PC-3 (cell line): ENCODE data around the gene EFR3B. TPM values are rescaled to one million over a fixed set of nuclear protein-coding genes. Genes with fewer than 3 reads are reported as not detected.

Experiments used
- ATAC-seq: fragments of 200-7000 bp; cut with Tn5 transposase; 2 replicates; pipeline ENCODE4 v1.9.1; 2020; ENCODE audit warnings: mild to moderate bottlenecking, moderate library complexity
- BruUV-seq: library from RNA; stranded (reverse); fragments of 400-500 nt; replicated peaks from 2 replicates; lab custom pipeline; 2021; lab: Mats Ljungman, UMichigan
- CTCF ChIA-PET: fragments of 300-600 bp; sonication (Branson Sonifier 250); formaldehyde crosslinking; loops from one replicate; lab custom pipeline; 2022; ENCODE audit warnings: antibody characterized with exemption; lab: Charles Lee
- POLR2A ChIA-PET: fragments of 300-600 bp; sonication (Branson Sonifier 250); formaldehyde crosslinking; loops from one replicate; lab custom pipeline; 2022; ENCODE audit warnings: antibody characterized with exemption; ENCODE audit not compliant: unreplicated experiment; lab: Charles Lee
- DNase-seq: peaks from one replicate; pipeline ENCODE4 v3.0.0-alpha.2; 2015
- H2AFZ ChIP-seq: fragments of 300-600 bp; sonication (generic); 2 replicates; pipeline ENCODE4 v1.6.0; 2016; ENCODE audit warnings: antibody characterized with exemption, low read length
- H3F3A ChIP-seq: fragments of 300-600 bp; sonication (generic); one replicate; pipeline ENCODE4 v1.6.0; 2017; ENCODE audit warnings: antibody characterized with exemption, low read length, control low read depth, mild to moderate bottlenecking; ENCODE audit not compliant: unreplicated experiment
- H3K27ac ChIP-seq: fragments of 300-600 bp; sonication (generic); 2 replicates; pipeline ENCODE4 v1.5.1; 2016; ENCODE audit warnings: mild to moderate bottlenecking, low read length
- H3K27me3 ChIP-seq: fragments of 300-600 bp; sonication (generic); 2 replicates; pipeline ENCODE4 v1.6.1; 2016; ENCODE audit warnings: low read length, mixed read lengths
- H3K36me3 ChIP-seq: fragments of 300-600 bp; sonication (generic); 2 replicates; pipeline ENCODE4 v1.6.1; 2016; ENCODE audit warnings: low read depth, mixed run types, low read length, mixed read lengths
- H3K4me1 ChIP-seq: fragments of 300-600 bp; sonication (generic); 2 replicates; pipeline ENCODE4 v1.5.1; 2016; ENCODE audit warnings: low read length; ENCODE audit not compliant: insufficient read depth
- H3K4me2 ChIP-seq: fragments of 300-600 bp; sonication (generic); 2 replicates; pipeline ENCODE4 v1.6.0; 2016; ENCODE audit warnings: low read length
- H3K4me3 ChIP-seq: fragments of 300-600 bp; sonication (generic); 2 replicates; pipeline ENCODE4 v1.5.1; 2016; ENCODE audit warnings: mild to moderate bottlenecking, low read length, mixed read lengths
- H3K79me2 ChIP-seq: fragments of 300-600 bp; sonication (generic); 2 replicates; pipeline ENCODE4 v1.6.1; 2017; ENCODE audit warnings: low read length, mixed read lengths
- H3K9ac ChIP-seq: fragments of 300-600 bp; sonication (generic); 2 replicates; pipeline ENCODE4 v1.6.0; 2016; ENCODE audit warnings: mild to moderate bottlenecking, low read length
- H3K9me2 ChIP-seq: fragments of 300-600 bp; sonication (generic); replicated peaks from 2 replicates; pipeline ENCODE4 v1.6.1; 2016; ENCODE audit warnings: mixed run types, low read length, mixed read lengths
- H3K9me3 ChIP-seq: fragments of 300-600 bp; sonication (generic); 2 replicates; pipeline ENCODE4 v1.6.1; 2016; ENCODE audit warnings: low read length, mixed read lengths
- H4K20me1 ChIP-seq: fragments of 300-600 bp; sonication (generic); 2 replicates; pipeline ENCODE4 v1.6.1; 2016; ENCODE audit warnings: low read length, mixed read lengths
- EZH2 ChIP-seq: fragments of 300-600 bp; sonication (generic); IDR thresholded peaks from one replicate; pipeline ENCODE4 v1.6.1; 2017; ENCODE audit warnings: antibody characterized with exemption, mild to moderate bottlenecking, low read length; ENCODE audit not compliant: unreplicated experiment
- EZH2phosphoT487 ChIP-seq: fragments of 300-600 bp; sonication (generic); IDR thresholded peaks from 2 replicates; pipeline ENCODE4 v1.6.1; 2018; ENCODE audit warnings: mild to moderate bottlenecking, antibody characterized with exemption, low read length, borderline replicate concordance
- intact Hi-C: fragments of 100-400 bp; cut with micrococcal nuclease; formaldehyde crosslinking; loops from 2 replicates; pipeline ENCODE4 v1.9.0; 2023
- total RNA-seq: library from RNA; depleted of rRNA; stranded (reverse); fragments of >200 nt; gene quantifications from 2 replicates; pipeline ENCODE4 v1.2.3, GENCODE V29; 2014
- TF ChIP-seq, protein P1 (sequence below): fragments of 300-600 bp; sonication (generic); conservative IDR thresholded peaks from 2 replicates; pipeline ENCODE4 v1.5.1; 2017; ENCODE audit warnings: antibody characterized with exemption, low read depth, mild to moderate bottlenecking, low read length

EFR3B gene
- total RNA-seq, 1 experiment from 2014 or later: 4.6 TPM

DNA sequence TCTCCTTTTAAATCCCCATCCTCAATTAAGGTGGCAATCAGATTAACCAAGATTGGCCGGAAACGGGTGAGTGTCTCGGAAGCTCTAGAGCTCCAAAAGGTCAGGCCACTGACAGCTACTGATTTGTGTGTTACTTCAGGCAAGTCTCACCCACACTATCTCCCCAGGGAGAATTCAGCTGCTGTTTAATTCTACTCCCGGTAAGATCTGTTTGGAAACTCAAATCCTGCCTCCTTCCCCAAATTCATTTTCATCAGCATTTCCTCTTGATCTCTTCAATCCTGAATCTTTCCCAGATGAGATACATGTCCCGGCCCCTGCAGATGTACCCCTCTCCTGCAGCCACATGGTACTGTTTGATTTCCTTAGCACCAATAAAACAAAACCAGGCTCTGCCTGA, 34.9 kb downstream of the EFR3B start:
- ChIA-PET POLR2A (no interaction called here), CTCF (no interaction called here)
- Histone ChIP-seq H3K4me3 (no peak overlapping the region), H3K9me3 (no peaks in the 10 kb centered on the region), H3K4me1 (peaks cover 16% of the 10 kb centered on the region), H3K79me2 (no peaks in the 10 kb centered on the region), H4K20me1 (no peaks in the 10 kb centered on the region), H3K27me3 (no peaks in the 10 kb centered on the region), H3K36me3 (no peaks in the 10 kb centered on the region), H3K4me2 (no peak overlapping the region), H2AFZ (no peak overlapping the region), H3K9me2 (no peaks in the 10 kb centered on the region), H3F3A (no peaks in the 10 kb centered on the region), H3K9ac (no peak overlapping the region), H3K27ac (no peak overlapping the region)
- ATAC-seq: no peak
- no peak for DNase-seq
- intact Hi-C loops: no loop called here
- TF ChIP-seq EZH2 (no peak), EZH2phosphoT487 (no peak)
- TF ChIP-seq, protein P1, sequence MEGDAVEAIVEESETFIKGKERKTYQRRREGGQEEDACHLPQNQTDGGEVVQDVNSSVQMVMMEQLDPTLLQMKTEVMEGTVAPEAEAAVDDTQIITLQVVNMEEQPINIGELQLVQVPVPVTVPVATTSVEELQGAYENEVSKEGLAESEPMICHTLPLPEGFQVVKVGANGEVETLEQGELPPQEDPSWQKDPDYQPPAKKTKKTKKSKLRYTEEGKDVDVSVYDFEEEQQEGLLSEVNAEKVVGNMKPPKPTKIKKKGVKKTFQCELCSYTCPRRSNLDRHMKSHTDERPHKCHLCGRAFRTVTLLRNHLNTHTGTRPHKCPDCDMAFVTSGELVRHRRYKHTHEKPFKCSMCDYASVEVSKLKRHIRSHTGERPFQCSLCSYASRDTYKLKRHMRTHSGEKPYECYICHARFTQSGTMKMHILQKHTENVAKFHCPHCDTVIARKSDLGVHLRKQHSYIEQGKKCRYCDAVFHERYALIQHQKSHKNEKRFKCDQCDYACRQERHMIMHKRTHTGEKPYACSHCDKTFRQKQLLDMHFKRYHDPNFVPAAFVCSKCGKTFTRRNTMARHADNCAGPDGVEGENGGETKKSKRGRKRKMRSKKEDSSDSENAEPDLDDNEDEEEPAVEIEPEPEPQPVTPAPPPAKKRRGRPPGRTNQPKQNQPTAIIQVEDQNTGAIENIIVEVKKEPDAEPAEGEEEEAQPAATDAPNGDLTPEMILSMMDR: no peak
- BruUV-seq: no TSS peak

DNA sequence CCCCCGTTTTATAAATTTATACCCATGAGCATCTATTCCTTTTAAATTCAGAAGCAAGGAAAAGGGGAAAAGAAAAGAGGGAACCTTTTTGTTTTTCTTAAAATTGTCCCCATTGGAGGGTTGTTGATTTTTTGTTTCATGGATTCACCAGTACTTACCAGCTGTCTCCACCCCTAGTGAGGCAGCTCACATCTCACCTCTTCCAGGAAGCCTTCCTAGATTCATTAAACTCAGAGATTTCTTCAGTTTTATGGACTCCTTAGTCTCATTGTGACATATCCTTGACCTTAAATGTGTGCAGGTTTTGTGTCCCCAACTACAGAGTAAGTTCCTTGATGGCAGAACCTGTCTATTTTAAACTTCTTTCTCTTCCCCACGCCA, 35.9 kb downstream of the EFR3B start:
- Histone ChIP-seq H3K4me3 (peak overlapping the region; percentile 46), H3K27ac (peak overlapping the region; percentile 62), H4K20me1 (no peaks in the 10 kb centered on the region), H3K36me3 (no peaks in the 10 kb centered on the region), H3K9me2 (no peaks in the 10 kb centered on the region), H3F3A (no peaks in the 10 kb centered on the region), H2AFZ (peak overlapping the region; percentile 54), H3K79me2 (no peaks in the 10 kb centered on the region), H3K9me3 (no peaks in the 10 kb centered on the region), H3K27me3 (no peaks in the 10 kb centered on the region), H3K9ac (no peak overlapping the region), H3K4me1 (peaks cover 16% of the 10 kb centered on the region), H3K4me2 (peak overlapping the region; percentile 78)
- ChIA-PET POLR2A (no interaction called here), CTCF (interaction anchor here (0.7 to 1.2 kb wide), 3 partner anchors 13 to 102 kb away, joined by 3 to 12 read pairs (median 4); no protein-coding TSS in a partner anchor)
- no peak for TF ChIP-seq EZH2phosphoT487
- TF ChIP-seq, protein P1: no peak
- no peak for TF ChIP-seq EZH2
- BruUV-seq: no TSS peak
- intact Hi-C loops: loop anchor here (1.0 kb wide), 3 partner anchors 26 to 156 kb away; partner anchors contain the start of gene EFR3B
- DNase-seq: no peak
- no peak; the same call in 1 of the 2 replicates for ATAC-seq
